A673 (cell line): ENCODE measurements around the gene ZBTB39.

ENCODE experiments used
- CTCF ChIP-seq: fragments of 300-800, 200-600 bp; sonication (generic); conservative IDR thresholded peaks from 2 replicates; pipeline ENCODE4 v1.5.1; 2017; ENCODE audit warnings: low read depth, mild to moderate bottlenecking, antibody characterized with exemption, low read length, moderate library complexity, mixed read lengths
- EZH2 ChIP-seq: fragments of 200-600 bp; sonication (generic); IDR thresholded peaks from 2 replicates; pipeline ENCODE4 v1.6.1; 2017; ENCODE audit warnings: borderline replicate concordance, low read depth, mild to moderate bottlenecking, mixed read lengths, antibody characterized with exemption, low read length; ENCODE audit not compliant: poor library complexity, severe bottlenecking

GRCh38 chr12:56953314-56953713 is 53.0 kb downstream of the ZBTB39 start:
- TF ChIP-seq CTCF (no peak), EZH2 (no peak)
